ENCODE results near the gene CLASP2.
"Not testable (repeated sequence)": the region's sequence is repeated elsewhere in the genome, so short reads cannot be mapped to it uniquely, and the experiment has no call there.

Gene CLASP2

DNA sequence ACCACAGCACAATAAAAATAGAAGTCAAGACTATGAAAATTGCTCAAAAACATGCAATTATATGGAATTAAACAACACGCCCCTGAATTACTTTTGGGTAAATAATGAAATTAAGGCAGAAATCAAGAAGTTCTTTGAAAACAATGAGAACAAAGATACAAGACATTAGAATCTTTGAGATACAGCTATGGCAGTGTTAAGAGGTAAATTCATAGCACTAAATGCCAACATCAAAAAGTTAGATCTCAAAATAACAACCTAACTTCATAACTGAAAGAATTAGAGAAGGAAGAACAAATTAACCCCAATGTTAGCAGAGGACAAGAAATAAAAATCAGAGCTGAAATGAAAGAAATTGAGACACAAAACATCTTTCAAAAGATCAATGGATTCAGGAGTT is 191.3 kb downstream of the CLASP2 start:
- no peak for DNase-seq

GRCh38 chr3:33525232-33525631 is 192.8 kb downstream of the CLASP2 start:
- DNase-seq: no peak

DNA sequence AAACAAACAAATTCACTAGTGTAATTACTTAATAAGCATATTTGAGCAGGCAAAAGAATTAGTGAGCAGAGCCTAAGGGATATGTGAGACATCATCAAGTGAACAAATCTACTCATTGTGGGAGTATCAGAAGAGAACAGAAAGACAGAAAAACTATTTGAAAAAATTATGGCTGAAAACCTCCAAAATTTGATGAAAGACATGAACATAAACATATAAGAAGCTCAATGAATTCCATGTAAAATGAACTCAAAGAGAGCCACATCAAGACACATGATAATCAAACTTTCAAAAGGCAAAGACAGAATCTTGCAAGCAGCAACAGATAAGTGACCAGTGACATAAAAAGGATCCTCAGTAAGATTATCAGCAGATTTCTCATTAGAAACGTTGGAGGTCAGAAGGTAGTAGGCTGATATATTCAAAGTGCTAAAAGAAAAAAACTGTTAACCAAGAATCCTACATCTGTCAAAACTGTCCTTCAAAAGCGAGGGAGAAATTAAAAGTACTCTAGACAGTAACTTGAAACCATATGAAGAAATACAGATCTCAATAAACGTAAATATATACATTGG is 194.9 kb downstream of the CLASP2 start:
- no peak for DNase-seq

DNA sequence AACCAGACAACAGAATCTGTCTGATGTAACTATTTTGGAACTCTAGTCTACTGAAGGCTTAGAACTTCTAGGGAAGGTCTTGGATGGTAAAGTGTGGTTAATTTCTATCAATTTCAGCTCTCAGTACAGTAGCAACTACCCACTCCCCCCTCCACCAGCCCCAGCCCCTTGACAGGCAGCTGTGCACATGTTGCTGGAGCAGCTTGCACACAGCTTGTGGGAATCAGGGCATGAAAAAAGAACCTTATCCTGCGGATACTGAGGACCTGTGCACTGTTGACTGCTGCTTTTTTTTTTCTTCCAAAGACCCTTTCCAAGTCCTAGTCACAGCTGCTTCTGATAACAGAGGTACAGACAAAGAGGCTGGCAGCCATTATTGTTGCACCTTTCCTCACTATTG is 196.3 kb downstream of the CLASP2 start:
- DNase-seq: no peak

GRCh38 chr3:33513262-33513863 is 204.7 kb downstream of the CLASP2 start:
- no peak for DNase-seq

- DNase-seq: no peak
These were observed 213.0 kb downstream of the CLASP2 start for GRCh38 chr3:33505027-33505426.

GRCh38 chr3:33496449-33496848 is 221.6 kb downstream of the CLASP2 start:
- no peak for DNase-seq

- DNase-seq: no peak
These were observed 226.3 kb downstream of the CLASP2 start for GRCh38 chr3:33491721-33492120.

GRCh38 chr3:33490641-33491241 is 227.3 kb downstream of the CLASP2 start:
- no peak for DNase-seq

DNA sequence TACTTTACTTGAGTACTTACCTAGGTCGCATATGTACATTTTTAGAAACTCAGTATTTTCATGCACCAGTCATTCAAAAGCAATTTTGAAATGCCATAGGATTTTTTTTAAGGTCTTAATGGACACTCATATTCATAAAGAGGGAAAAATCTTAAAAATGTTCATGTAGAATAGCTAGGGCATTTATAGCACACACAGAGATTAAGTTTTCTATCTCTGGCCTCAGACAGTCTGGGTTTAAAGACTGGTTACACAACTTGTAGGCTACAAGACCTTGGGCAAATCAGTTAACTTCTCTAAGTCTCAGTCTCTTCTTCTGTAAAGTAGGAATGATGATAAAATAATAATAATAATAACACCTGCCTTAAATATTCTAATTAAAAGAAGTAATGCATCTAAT is 229.4 kb downstream of the CLASP2 start:
- no peak for DNase-seq

DNA sequence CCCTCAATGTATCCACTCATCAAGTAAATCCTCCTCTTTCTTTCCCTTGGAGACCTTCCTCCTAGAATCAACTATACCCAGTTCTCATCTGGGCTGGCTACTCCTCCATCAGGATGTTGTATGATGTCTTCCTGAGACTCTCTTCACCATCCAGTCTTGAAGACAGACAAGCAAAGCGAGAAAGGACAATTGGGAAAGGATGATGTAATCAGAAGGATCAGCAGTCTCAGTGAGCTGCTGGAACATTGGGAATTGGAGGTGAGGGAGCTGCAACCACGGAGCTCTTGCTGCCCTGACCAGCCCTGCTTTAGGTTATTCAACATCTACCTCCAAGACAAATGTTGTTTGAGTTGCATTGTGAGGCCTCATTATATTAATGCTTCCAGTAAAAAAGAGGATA is 229.8 kb downstream of the CLASP2 start:
- no peak for DNase-seq

- DNase-seq: no peak
These were observed 235.9 kb downstream of the CLASP2 start for GRCh38 chr3:33482111-33482521.

GRCh38 chr3:33474896-33475295 is 243.2 kb downstream of the CLASP2 start:
- DNase-seq: no peak

DNA sequence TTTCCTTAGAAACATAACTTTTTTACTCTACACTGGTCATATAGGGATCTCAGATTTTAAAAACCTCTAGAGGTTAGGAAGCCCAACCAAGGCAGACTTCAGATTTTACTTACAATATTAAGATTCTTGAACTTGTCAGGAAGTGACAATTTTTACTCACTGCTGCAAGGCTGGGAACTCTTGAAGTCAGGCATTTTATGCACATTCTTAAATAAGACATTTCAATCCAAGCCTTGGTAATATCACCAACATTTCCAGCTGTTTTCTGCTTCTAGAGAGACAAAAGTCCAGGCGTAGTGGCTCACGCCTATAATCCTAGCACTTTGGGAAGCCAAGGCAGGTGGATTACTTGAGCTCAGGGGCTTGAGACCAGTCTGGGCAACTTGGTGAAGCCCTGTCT is 244.2 kb downstream of the CLASP2 start:
- DNase-seq: no peak

GRCh38 chr3:33467786-33468185 is 250.3 kb downstream of the CLASP2 start:
- no peak for DNase-seq

- no peak for DNase-seq
These were observed 257.0 kb downstream of the CLASP2 start for GRCh38 chr3:33461097-33461496.

DNA sequence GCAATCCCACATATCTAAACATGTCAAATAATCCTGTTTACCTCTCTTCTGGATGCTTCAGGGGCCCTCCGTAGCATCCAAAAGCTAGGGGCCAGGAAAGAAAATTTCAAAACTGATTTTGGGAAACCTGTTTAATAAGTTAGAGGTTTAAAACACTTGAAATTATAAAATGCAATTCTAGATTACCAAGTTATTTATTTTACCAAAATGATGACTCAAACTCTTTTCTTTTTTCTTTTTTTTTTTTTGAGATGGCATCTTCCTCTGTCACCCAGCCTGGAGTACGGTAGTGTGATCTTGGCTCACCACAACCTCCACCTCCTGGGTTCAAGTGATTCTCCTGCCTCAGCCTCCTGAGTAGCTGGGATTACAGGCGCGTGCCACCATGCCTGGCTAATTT is 258.5 kb downstream of the CLASP2 start:
- DNase-seq: not testable (repeated sequence)

DNA sequence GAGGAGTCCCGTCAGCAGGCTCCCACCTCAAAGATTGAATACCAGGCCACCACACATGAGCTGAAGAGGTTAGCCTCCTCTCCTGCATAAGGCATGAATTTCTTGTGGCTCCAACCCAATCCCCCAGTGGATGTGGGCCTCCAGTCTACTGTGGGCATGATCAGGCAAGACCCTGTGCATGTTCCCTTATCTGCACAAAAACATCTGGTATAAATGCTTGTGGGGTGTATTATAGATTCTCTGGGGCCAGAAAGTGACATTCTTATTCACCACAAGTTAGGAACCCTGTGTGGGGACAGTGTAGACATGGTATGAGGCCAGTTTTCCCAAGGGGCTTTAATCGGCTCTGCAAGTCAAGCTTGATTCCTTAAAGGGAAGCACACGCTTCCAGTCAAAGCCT is 259.6 kb downstream of the CLASP2 start:
- no peak for DNase-seq

DNA sequence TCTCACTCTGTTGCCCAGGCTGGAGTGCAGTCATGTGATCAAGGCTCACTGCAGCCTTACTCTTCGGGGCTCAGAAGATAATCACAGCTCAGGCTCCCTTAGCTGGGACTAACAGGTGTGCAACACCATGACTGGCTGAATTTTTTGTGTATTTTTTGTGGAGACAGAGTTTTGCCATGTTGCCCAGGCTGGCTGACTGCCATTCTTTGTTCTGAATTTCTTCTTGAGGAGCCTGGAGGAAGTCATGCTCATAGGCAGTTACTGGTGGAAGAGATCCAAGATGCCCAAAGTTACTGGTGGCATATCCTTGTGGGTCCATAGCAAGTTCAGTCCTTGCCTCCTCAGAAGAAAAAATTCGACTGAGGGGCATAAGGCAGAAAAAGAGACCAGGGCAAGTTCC is 261.3 kb downstream of the CLASP2 start:
- DNase-seq: no peak

DNA sequence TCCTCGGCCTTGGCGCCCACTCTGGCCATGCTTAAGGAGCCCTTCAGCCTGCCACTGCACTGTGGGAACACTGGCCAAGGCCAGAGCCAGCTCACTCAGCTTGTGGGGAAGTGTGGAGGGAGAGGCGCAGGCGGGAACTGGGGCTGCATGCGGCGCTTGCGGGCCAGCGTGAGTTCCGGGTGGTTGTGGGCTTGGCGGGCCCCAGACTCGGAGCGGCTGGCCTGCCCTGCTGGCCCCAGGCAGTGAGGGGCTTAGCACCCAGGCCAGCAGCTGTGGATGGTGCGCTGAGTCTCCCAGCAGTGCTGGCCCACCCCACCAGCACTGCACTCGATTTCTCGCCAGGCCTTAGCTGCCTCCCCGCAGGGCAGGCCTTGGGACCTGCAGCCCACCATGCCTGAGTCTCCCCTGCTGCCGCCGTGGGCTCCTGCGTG is 264.7 kb downstream of the CLASP2 start:
- DNase-seq: no peak

DNA sequence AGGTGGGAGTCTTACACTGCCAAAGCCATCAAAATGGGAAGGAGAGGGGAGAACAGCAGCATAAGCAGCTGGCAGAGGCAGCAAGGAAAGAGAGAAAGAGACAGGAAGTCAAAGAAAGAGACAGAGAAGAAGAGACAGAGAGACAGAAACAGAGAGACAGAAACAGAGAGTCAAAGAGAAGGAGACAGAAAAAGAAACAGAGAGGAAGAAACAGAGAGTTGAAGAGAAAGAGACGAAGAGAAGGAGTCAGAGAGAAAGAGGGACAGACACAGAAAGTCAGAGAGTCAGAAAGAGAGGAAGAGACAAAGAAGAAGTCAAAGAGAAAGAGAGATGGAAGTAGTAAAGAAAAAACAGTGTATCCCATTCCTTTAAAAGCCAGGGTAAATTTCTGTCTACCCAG is 266.1 kb downstream of the CLASP2 start:
- not testable (repeated sequence) for DNase-seq

DNA sequence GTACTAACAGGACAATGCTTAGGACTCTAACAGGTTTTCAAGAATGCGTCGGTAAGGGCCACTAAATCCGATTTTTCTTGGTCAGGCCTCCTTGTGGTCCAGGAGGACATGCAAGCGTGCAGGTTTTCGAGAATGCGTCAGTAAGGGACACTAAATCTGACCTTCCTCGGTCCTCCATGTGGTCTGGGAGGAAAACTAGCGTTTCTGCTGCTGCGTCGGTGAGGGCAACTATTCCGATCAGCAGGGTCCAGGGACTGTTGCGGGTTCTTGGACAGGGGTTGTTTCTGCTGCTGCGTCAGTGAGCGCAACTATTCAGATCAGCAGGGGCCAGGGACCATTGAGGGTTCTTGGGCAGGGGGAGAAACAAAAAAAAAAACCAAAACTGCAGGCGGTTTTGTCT is 270.1 kb downstream of the CLASP2 start:
- DNase-seq: no peak

GRCh38 chr3:33447256-33447625 is 270.8 kb downstream of the CLASP2 start:
- not testable (repeated sequence) for DNase-seq

All from stimulated activated CD8-positive, alpha-beta memory T cell treated with anti-CD3 and anti-CD28 coated beads, Interleukin-4, amount 100 ng/mL, for 48 hours (primary cell).